GM21576 (cell line): Measurements from ENCODE around the gene MTHFSD.

Source experiments
- ATAC-seq: cut with Tn5 transposase; IDR thresholded peaks from one replicate; pipeline ENCODE4 v1.9.1; 2021; ENCODE audit warnings: mild to moderate bottlenecking, moderate library complexity; ENCODE audit not compliant: unreplicated experiment

MTHFSD gene

GRCh38 chr16:86492961-86493629, 61.9 kb downstream of the MTHFSD start:
- no peak for ATAC-seq

- no peak for ATAC-seq
Observed at GRCh38 chr16:86492267-86492960, 62.6 kb downstream of the MTHFSD start.

- ATAC-seq, result no peak
Observed at GRCh38 chr16:86491640-86492023, 63.4 kb downstream of the MTHFSD start.

- no peak for ATAC-seq
Observed at GRCh38 chr16:86490859-86491639, 64.0 kb downstream of the MTHFSD start.

- no peak for ATAC-seq
Observed at GRCh38 chr16:86485746-86486145, 69.3 kb downstream of the MTHFSD start.

GRCh38 chr16:86484240-86484639, 70.8 kb downstream of the MTHFSD start:
- no peak for ATAC-seq

- ATAC-seq, result no peak
Observed at GRCh38 chr16:86481607-86482006, 73.4 kb downstream of the MTHFSD start.

GRCh38 chr16:86480444-86480843, 74.6 kb downstream of the MTHFSD start:
- no peak for ATAC-seq
